T-helper 1 cell treated with Interleukin-12 subunit alpha and Interleukin-12 subunit beta and Interleukin-4 antibody, amounts not matched to agents 30 μg/mL and 1 μg/mL, for 36 hours (primary cell): ENCODE data around the gene TMEM87B.
"Not testable (repeated sequence)": the region's sequence is repeated elsewhere in the genome, so short reads cannot be mapped to it uniquely, and the experiment has no call there.

Experiments
- H3K27ac Mint-ChIP-seq: one replicate; pipeline ENCODE4 v1.8.0; 2021; ENCODE audit warnings: mild to moderate bottlenecking, mixed read lengths
- H3K27me3 Mint-ChIP-seq: one replicate; pipeline ENCODE4 v1.8.0; 2021; ENCODE audit warnings: low read depth, mixed read lengths
- H3K36me3 Mint-ChIP-seq: one replicate; pipeline ENCODE4 v1.8.0; 2021; ENCODE audit warnings: low read depth, mixed read lengths
- H3K4me1 Mint-ChIP-seq: one replicate; pipeline ENCODE4 v1.8.0; 2021; ENCODE audit warnings: low read depth, mixed read lengths
- H3K4me3 Mint-ChIP-seq: one replicate; pipeline ENCODE4 v1.8.0; 2021; ENCODE audit warnings: mild to moderate bottlenecking, moderate library complexity, mixed read lengths
- H3K9me3 Mint-ChIP-seq: one replicate; pipeline ENCODE4 v1.8.0; 2021; ENCODE audit warnings: mixed read lengths

The TMEM87B gene

GRCh38 chr2:112096098-112096497, 41.0 kb downstream of the TMEM87B start:
- Mint-ChIP-seq H3K36me3 (peaks cover 29% of the 10 kb centered on the region), H3K4me3 (no peak overlapping the region), H3K9me3 (no peaks in the 10 kb centered on the region), H3K4me1 (peaks cover 20% of the 10 kb centered on the region), H3K27ac (peak overlapping the region; percentile 50), H3K27me3 (no peaks in the 10 kb centered on the region)

GRCh38 chr2:112108178-112108832, 53.2 kb downstream of the TMEM87B start:
- Mint-ChIP-seq H3K36me3 (peaks cover 67% of the 10 kb centered on the region), H3K4me1 (no peaks in the 10 kb centered on the region), H3K9me3 (peaks cover 33% of the 10 kb centered on the region), H3K27me3 (no peaks in the 10 kb centered on the region), H3K27ac (no peak overlapping the region), H3K4me3 (no peak overlapping the region)

GRCh38 chr2:112109278-112109677, 54.2 kb downstream of the TMEM87B start:
- H3K4me3 Mint-ChIP-seq = no peak overlapping the region
- H3K27ac Mint-ChIP-seq = no peak overlapping the region
- peaks cover 33% of the 10 kb centered on the region for H3K9me3 Mint-ChIP-seq
- peaks cover 65% of the 10 kb centered on the region for H3K36me3 Mint-ChIP-seq
- H3K4me1 Mint-ChIP-seq = no peaks in the 10 kb centered on the region
- H3K27me3 Mint-ChIP-seq = no peaks in the 10 kb centered on the region

GRCh38 chr2:112110966-112111365, 55.9 kb downstream of the TMEM87B start:
- Mint-ChIP-seq H3K4me1 (no peaks in the 10 kb centered on the region), H3K4me3 (no peak overlapping the region), H3K9me3 (peaks cover 33% of the 10 kb centered on the region), H3K27me3 (no peaks in the 10 kb centered on the region), H3K36me3 (peaks cover 64% of the 10 kb centered on the region), H3K27ac (no peak overlapping the region)

- H3K4me3 Mint-ChIP-seq, H3K4me1 Mint-ChIP-seq, H3K27ac Mint-ChIP-seq, H3K27me3 Mint-ChIP-seq: not testable (repeated sequence)
- Mint-ChIP-seq H3K36me3 (peaks cover 53% of the 10 kb centered on the region), H3K9me3 (peaks cover 32% of the 10 kb centered on the region)
Observed at GRCh38 chr2:112113354-112113753, 58.3 kb downstream of the TMEM87B start.

- Mint-ChIP-seq H3K27me3 (no peaks in the 10 kb centered on the region), H3K4me3 (no peak overlapping the region), H3K9me3 (no peaks in the 10 kb centered on the region), H3K36me3 (peaks cover 8% of the 10 kb centered on the region), H3K4me1 (peaks cover 2% of the 10 kb centered on the region), H3K27ac (no peak overlapping the region)
Observed at GRCh38 chr2:112118148-112118547, 63.1 kb downstream of the TMEM87B start.

GRCh38 chr2:112121682-112122254, 66.7 kb downstream of the TMEM87B start:
- Mint-ChIP-seq H3K4me3 (no peak overlapping the region), H3K27ac (no peak overlapping the region), H3K4me1 (peaks cover 2% of the 10 kb centered on the region), H3K36me3 (peaks cover 9% of the 10 kb centered on the region), H3K27me3 (no peaks in the 10 kb centered on the region), H3K9me3 (no peaks in the 10 kb centered on the region)

GRCh38 chr2:112129060-112129459, 74.0 kb downstream of the TMEM87B start:
- Mint-ChIP-seq H3K9me3 (peaks cover 6% of the 10 kb centered on the region), H3K27me3 (no peaks in the 10 kb centered on the region), H3K36me3 (peaks cover 4% of the 10 kb centered on the region), H3K4me3 (no peak overlapping the region), H3K4me1 (peaks cover 6% of the 10 kb centered on the region), H3K27ac (no peak overlapping the region)

- Mint-ChIP-seq H3K9me3 (peaks cover 4% of the 10 kb centered on the region), H3K27me3 (peaks cover 22% of the 10 kb centered on the region), H3K4me3 (no peak overlapping the region), H3K36me3 (peaks cover 3% of the 10 kb centered on the region), H3K27ac (no peak overlapping the region), H3K4me1 (peaks cover 13% of the 10 kb centered on the region)
Observed at GRCh38 chr2:112133344-112133743, 78.3 kb downstream of the TMEM87B start.

GRCh38 chr2:112134120-112134519, 79.1 kb downstream of the TMEM87B start:
- Mint-ChIP-seq H3K36me3 (peaks cover 3% of the 10 kb centered on the region), H3K27me3 (peaks cover 25% of the 10 kb centered on the region), H3K9me3 (peaks cover 3% of the 10 kb centered on the region), H3K27ac (no peak overlapping the region), H3K4me1 (peaks cover 13% of the 10 kb centered on the region), H3K4me3 (no peak overlapping the region)

- Mint-ChIP-seq H3K4me1 (peaks cover 13% of the 10 kb centered on the region), H3K36me3 (peaks cover 3% of the 10 kb centered on the region), H3K9me3 (peaks cover 3% of the 10 kb centered on the region), H3K27ac (no peak overlapping the region), H3K4me3 (no peak overlapping the region), H3K27me3 (peaks cover 34% of the 10 kb centered on the region)
Observed at GRCh38 chr2:112136096-112136495, 81.0 kb downstream of the TMEM87B start.

- no peak overlapping the region for H3K27ac Mint-ChIP-seq
- peaks cover 9% of the 10 kb centered on the region for H3K4me1 Mint-ChIP-seq
- H3K4me3 Mint-ChIP-seq = peak overlapping the region; percentile 51
- peaks cover 34% of the 10 kb centered on the region for H3K27me3 Mint-ChIP-seq
- peaks cover 3% of the 10 kb centered on the region for H3K9me3 Mint-ChIP-seq
- H3K36me3 Mint-ChIP-seq = peaks cover 2% of the 10 kb centered on the region
Observed at GRCh38 chr2:112137516-112138158, 82.6 kb downstream of the TMEM87B start.

GRCh38 chr2:112138159-112139032, 83.3 kb downstream of the TMEM87B start, which contains the start of gene FBLN7:
Gene FBLN7 (plus strand): TSS chr2:112138385. CDS start chr2:112138656, 271 bp downstream.
- Mint-ChIP-seq H3K27ac (no peak within 1 kb of the TSS), H3K9me3 (peaks cover 1% of the 10 kb centered on the region), H3K27me3 (peaks cover 34% of the 10 kb centered on the region), H3K4me3 (peak within 1 kb of the TSS; percentile 51), H3K4me1 (peaks cover 7% of the 10 kb centered on the region), H3K36me3 (peaks cover under 1% of the 10 kb centered on the region)

GRCh38 chr2:112139033-112139614, 84.1 kb downstream of the TMEM87B start:
- H3K27ac Mint-ChIP-seq, H3K4me3 Mint-ChIP-seq: not testable (repeated sequence)
- peaks cover 34% of the 10 kb centered on the region for H3K27me3 Mint-ChIP-seq

More at GRCh38 chr2:112139033-112139614, 84.1 kb downstream of the TMEM87B start:
- not testable (repeated sequence) for H3K4me1 Mint-ChIP-seq, H3K9me3 Mint-ChIP-seq, H3K36me3 Mint-ChIP-seq
